Activated CD8-positive, alpha-beta memory T cell treated with anti-CD3 and anti-CD28 coated beads, Interleukin-2, amount 50 U/mL, for 4 hours (primary cell): ENCODE data around the gene ENOX1.
"Not testable (repeated sequence)": the region's sequence is repeated elsewhere in the genome, so short reads cannot be mapped to it uniquely, and the experiment has no call there.

ENCODE experiments used
- DNase-seq: peaks from one replicate; pipeline ENCODE4 v3.0.0-alpha.2; 2020

Gene ENOX1

DNA sequence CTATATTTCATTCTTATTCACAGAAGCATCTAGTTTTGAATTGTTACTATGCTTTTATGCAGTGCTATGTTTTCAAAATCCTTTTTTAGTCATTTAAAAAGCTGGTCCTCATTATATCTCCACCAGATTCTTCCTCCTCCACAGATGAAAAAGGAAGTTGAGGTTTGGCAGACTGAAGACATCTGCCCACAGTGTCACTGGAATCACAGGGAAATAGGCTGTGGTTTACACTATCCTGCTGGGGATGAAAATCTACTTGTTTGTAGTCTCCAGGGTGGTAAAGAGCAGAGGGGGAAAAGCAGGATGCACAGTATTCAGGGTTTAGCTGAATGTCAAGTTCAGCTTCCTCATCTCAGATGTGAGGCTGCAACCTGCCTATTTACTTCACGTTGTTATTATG lies 412.2 kb downstream of the ENOX1 start:
- DNase-seq, result no peak

DNA sequence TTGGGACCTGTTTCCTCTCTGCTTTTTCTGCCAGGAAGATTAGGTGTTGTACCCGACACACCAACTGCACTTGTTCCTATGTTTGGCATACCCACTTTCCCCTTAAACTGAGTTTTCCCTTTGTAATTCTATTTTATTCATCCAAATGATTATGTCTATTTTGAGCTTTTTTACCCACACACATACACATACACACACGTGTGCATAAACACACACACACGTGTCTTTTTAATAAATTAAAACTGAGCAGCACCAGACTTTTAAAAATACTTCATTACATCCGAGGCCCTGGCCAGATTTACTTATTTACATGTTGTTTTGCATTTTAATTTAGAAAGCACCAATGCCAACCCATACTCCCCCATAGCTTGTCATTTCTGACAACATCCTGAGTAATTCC lies 413.4 kb downstream of the ENOX1 start:
- DNase-seq, result no peak

DNA sequence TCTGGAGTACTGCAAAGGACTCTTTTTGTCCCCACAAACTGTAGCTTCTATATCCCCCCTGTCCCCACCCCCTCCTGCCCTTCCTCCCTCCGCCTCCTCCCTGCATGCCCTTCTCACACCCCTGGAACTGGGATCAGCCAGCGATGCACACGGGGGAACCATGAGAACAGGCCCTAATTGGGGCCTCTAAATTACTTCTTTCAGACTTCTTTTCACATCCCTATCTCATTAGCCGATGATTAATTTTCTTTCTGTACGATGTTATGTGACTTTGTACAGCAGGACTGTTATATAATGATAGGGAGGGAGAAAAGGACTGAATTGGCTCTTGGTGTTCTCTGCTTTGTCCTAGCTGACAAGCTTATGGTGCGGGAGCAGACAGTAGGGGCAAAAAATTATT lies 415.9 kb downstream of the ENOX1 start:
- no peak for DNase-seq

DNA sequence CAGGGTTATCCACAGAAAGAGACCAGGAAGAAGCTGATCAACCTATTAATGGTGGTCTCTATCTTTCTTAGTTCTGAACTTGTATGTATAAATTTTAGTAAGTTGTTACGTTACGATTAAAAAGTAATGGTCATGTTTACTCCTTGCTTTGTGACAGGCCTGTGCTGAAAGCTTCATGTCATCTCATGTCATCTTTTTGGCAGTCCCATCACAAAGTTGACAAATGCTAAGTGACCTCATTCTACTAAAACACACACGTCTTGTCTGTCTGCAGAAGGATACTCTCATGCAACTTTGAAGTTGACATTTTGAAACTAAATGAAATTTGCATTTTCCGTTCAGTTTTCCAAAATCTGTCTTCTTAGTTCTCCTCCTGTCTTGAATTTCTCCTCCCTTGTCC lies 417.5 kb downstream of the ENOX1 start:
- DNase-seq, result no peak

DNA sequence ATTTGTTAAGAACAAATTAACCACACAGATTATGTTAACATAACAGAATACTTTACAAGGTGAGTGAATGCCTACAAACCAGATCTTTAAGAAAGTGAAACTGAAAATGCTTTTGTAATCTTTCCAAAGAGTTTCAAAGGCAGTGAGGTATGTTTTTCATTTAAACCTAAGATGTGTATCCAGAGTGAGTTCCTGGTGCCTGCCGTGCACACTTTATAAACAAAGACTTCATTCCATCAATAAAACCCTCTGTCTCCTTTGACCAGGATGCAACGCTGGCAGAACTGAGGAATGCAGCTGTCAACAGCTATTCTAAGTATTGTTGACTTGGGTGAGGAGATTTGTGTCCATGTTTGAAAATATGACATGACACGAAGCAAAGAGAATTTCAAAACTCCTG lies 418.8 kb downstream of the ENOX1 start:
- no peak for DNase-seq

DNA sequence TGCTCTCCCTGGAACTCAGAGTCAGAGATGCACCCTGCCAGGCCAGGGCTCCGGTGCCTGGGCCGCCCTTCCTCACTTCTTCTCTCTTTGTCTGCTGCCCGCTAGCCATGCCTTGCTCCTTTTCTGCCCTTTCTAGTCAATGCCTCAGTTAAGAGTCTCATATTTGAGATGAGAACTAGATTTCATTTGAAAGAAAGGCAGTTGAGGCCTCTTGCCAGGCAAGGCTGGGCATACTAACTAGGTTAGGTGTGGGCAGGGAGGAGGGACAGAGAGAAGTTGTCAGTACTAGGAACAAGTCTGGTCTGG lies 421.8 kb downstream of the ENOX1 start:
- DNase-seq, result no peak

DNA sequence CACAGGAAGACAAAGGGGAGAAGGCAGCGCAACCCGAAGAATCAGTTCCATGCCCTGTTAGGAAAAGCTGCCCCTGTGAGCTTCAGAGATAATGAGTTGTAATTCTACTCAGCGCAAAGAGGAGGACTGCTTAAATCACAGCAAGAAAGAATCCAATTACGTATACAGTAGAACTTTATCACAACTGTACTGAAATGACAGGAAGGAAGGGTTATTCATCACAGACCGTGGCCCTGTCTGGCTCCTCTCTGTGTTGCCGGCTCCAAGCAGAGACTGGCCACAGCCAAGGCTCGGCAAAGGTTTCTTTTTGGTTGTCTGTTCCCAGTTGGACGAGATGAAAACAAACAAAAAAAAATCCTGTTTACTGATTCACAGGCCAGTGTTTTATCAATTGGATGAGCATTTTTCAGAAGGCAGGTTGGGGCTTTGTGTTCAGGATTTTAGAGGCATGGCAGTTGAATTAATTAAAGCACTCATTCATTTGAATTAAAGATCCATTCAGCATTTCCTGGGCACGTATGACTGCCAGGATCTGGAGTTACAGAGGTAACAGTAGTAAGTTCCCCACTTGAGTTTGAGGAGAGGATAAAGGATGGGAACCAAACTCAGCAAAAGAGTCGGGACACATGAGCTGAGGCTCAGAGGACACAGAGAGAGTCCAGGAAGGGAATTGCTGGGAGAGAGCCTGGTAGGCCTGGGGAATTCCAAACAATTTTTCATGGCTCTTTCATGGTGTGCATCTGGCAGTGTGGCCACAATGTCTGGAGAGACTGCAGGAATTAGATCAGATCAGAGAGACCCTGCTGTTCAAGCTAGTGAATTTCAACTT lies 422.3 kb downstream of the ENOX1 start:
- no peak for DNase-seq

DNA sequence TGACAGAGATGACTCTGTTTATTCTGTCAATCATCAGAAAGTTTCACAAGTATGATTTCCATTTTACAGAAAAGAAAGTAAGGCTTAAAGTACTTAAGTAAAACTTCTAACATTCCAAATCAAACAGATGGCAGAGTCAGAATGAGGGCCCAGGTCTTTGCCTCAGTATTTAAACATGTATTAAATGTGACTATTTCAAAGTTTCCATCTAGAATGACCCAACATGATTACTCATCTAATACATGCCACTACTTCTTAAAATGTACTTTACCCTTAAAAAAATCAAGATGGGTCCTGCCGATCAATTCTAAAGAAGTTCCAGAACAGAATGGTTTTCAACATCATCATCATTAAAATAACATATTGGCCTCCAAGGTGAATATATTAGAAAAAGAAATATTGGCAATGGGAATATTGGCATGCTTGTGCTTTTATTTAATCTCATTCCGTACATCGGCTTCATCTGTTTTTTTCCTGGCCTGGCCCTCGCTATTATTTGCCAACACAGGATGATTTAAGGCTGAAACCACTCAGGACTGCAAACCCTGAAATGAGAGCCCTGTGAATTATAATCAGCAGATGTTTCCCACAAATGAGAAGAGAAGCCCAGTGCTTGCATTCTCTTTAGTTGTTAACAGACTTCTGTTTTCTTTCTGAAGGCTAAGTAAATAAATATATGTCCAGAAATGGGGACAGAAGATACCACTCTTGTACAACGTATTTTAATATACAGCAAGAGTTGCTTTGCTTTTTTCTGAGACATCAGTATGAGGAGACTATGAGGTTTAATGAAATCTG lies 423.4 kb downstream of the ENOX1 start:
- no peak for DNase-seq

DNA sequence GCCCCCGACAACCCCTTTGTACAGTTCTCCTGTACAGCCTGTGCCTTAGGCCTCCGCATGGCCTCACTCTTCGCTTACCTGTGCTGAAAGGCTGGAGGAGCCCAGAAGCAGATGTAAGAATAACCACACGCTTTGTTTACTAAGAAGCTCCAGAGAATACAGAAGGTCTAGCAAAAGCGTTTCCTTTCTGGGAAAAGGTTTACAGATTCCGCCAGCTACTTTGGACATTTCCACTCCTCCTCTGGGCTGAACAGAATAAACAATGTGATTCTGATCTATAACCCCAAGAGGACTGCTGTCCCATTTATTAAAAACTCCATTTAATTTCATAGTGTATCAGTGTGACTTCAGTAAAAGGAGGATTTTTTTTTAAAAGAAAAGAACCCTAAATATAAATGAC lies 424.2 kb downstream of the ENOX1 start:
- DNase-seq, result no peak

DNA sequence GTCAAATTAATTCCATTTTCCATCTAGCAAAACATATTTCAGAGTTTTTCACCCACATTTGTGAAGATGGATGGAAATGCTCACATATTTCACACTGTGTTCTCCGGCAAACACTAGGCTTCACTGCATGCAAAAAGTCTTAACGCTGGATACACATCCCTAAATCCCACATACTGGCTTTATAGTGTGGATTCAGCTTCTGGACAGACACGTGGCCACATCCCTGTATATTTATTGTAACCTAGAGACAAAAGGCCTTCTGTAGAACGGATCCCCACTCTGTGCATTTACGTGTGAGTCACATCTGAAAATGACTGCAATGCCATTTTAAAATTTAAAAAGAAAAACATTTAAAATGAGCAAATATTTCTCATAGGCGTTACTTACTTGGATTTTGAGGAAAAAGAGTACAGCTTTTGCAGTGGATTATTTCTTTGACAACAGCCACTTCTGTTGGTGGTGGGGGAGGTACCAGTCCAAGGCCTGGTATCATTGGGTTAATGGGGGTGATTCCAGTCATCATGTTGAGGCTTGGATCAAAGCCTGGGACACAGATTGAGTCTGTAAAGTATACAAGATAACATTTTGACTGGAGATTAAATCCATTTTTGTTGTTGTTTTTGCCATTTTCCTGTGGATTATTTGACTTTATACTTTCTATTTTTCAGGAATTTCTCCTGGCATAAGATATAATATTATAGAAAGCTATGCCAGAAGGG lies 425.7 kb downstream of the ENOX1 start:
- DNase-seq, result no peak

DNA sequence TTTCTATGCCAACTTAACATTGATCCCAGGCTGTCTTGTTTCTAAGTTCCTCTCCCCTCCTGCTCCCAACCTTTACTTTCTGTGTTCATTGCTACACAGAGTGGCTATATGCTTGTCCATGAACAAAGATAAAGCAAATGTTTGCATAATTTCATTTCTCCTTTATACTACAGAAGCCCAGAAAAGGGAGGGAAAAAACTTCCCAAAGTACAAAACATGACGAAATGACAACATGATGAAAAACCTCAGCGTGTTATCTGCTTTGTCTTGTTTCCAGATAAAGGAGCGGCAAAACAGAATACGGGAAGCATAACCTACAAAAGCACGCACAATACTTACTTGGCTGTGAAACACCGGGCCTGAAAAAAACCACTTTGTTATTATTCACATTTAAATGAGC lies 426.6 kb downstream of the ENOX1 start:
- no peak for DNase-seq

DNA sequence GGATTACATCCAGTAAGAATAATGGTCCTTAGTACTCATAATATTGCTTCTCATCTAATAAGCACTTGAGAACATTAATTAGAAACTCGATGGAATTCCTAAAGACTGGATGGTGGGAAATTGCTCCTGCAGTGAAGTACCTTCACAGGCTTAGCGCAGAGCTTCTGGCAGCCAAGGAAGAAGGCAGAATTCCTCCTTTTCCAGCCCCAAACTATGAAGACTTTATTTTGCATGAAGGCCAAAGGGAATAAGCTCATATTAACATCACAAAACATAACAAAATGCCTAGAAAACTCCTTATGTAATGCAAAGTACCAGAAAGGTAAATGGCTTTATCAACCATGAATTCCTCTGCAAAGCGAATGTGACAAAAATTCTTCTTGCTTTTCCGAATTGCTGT lies 427.2 kb downstream of the ENOX1 start:
- DNase-seq, result no peak

DNA sequence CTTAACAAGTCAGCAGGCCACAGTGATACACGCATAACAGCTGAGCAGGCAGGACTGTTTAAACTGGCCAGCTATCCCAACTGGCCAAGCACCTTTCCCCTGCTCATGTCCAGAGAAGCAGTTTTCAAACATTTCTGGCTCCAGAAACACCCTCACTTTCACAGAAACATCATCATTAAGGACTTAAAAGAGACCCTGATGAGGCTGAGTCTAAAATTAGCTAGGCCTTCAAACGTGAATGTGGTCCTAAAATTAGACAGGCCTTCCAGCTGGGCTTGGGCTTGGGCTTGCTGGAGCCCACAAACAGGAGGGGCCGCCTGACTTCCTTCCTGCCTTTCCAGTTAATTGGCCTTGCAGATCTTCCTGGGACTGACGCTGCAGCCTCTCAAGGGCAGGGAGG lies 429.2 kb downstream of the ENOX1 start:
- no peak for DNase-seq

DNA sequence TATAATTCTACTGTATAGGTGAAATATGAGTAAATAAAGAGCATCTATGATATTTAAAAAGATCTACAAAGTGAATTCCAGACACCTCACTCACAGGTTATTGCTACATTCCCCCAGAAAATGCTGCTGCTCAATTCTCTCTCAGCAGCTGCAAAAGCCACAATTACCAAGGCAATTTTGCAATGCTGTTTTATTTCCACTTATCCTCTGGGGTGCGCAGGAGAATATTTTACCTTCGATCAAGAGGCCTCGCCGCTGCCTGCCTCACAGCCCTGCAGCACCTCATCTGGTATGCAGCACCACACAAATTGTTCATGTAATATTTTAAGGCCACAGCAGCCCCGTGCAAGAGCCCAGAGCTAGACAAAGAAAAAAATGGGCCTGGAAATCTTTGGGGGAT lies 430.2 kb downstream of the ENOX1 start:
- DNase-seq, result no peak

DNA sequence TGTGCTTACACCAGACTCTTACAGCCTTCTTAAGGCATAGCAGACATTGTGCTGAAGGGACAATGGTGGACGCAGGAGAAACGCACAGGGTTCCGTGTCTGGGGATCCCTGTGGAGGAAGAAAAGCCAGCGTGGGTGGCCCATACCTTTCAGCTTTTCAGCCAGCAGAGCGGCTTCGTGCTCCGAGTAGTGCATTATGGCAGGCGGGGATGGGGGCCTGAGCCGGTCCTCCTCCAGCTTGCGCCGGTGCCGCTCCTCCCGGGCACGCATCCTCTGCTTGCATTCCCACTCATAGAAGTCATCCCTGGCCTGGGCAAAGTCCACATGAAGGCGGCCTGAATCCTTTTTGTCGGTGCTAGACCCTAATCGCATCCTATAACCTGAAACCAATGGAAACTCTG lies 431.0 kb downstream of the ENOX1 start:
- no peak for DNase-seq

DNA sequence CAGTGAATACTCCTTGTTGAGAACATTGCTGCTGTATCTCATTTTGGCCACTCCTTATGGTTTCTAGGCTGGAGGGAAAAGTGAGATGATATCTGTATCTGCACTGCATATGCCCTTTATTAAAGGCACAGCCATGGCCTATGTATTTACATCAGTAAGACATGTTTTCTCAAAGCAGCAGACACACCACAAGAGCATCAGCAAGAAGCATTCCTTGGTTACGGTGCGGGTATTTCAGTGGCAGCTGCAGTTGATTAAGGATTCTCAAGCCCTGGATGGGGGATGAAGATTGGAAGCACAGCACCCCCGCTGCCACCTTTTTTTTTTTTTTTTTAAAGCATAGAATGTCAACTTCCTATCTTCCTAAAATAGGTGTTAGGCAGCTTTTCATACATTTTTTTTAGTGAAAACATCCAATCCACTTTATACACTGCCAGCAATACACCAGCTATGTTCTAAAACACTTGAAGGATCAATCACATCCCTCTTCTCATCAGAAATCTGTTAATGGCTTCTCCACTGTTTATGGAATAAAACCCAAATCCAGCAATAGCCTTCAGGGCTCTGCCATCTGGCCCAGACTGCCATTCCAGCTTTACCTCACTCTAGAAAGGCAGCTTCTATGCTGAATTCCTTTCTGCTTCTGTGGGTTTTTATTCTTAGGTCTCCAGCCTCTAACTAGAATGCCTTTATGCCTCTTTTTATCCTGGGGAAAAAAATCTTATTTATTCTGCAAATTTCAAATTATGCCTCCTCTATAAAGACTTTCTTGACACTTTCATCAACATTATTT lies 432.4 kb downstream of the ENOX1 start:
- no peak for DNase-seq

DNA sequence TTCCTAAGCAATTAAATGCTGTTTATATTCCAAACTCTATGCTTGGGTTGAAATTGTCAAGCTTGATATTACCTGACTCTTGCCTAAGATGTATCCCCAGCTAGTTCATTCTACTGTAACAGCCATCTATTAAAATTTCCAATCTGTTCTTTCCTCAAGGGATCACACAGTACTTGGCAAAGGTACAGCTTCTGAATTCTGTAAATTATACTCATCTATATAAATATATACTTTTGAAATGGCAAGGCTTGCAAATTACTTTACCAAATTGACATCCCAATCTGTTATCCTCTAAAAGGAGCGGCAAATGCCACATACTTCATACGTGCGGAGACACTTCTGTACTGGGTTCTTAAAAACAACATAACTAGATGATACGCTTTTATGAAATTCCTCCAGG lies 433.1 kb downstream of the ENOX1 start:
- DNase-seq, result no peak

DNA sequence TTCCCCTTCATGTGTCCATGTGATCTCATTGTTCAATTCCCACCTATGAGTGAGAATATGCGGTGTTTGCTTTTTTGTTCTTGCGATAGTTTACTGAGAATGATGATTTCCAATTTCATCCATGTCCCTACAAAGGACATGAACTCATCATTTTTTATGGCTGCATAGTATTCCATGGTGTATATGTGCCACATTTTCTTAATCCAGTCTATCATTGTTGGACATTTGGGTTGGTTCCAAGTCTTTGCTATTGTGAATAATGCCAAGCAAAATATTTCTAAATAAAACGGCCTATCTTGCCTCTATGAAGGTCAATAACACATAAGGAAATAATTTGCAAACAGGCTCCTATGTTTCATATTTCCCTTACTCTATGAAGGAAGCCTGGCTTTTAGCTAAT lies 435.2 kb downstream of the ENOX1 start:
- not testable (repeated sequence) for DNase-seq

DNA sequence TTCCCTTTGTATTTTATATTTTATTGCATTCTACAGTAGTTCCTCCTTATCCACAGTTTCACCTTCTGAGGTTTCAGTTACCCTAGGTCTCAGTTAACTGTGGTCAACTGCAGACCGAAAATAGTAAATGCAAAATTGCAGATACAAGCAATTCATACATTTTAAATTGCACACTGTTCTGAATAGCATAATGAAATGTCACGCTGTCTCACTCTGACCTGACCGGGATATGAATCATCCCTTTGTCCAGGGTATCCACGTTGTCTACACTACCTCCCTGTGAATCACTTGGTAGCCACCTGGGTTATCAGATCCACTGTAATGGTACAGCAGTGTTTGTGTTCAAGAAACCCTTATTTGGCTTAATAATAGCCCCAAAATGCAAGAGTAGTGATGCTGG lies 438.4 kb downstream of the ENOX1 start:
- no peak for DNase-seq

DNA sequence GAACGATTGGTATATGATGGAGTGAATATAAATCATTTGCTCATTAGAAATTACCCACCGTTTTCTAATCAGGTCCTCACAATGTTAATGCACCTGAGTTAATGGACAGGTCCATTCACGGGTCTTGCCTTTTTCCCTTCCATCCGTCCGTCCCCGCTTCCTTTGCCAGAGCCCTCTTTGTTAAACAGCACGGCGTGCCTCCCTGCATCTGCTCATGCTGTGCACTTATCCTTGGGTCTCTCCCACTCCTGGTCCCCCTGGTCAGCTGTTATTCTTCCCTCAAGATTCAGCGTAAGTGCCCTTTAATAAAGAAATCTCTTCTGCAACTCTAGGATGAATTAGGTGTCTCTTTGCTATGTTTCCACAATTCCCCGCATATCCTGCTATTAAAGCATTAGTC lies 438.9 kb downstream of the ENOX1 start:
- no peak for DNase-seq

DNA sequence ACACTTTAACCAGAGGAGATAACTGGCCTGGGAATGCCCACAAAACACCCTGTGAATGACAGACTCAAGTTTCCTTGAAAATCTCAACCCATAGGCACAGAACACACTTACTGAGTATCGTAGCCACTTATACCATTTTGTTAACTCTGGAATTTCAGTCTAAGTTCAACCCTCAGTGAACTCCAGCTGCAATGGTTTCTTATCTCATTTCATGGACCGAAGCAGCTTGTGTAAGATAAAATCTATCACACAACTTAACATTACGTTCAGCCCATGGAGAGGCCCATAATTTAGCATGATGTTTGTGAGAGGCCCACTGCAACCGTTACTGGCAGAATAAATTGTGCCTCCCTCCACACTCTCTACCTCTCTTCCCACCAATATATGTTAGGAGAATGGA lies 440.3 kb downstream of the ENOX1 start:
- no peak for DNase-seq

DNA sequence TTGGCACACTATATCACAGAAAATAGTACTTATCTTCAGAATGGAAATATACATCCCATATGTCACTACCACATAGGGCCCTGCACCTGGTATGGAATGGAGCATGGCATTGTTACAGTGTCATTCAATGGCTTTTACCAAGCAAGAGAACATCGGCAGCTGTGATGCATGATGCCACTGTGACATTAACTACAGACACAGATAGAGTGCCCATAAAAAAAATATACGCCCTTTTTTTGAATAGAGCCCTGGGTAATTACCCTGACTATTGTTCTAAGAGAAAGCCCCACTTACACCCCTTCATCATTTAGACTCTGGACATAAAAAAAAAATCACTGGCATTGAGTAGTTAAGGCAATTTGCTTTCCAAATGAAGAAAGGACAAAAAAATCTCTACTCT lies 443.1 kb downstream of the ENOX1 start:
- no peak for DNase-seq
